ENCODE data around the gene FHOD3.

DNA sequence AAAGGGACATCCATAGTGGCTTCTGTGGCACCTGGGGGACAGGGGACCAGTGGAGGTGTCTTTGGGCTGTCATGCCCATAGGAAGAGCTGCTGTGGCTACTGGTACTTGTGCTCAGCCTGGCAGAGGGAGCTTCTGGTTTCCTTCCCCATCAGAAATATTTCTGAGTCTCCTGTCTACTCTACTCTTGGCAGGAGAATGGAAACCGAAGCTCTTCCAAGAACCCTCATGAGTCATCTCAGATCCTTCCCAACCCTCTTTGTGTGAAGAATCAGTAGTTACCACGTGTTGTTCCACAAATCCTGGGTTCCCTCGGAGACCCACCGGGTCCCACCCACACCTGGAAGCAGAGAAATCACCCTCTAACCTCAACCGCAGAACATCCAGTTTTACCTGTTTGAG lies 234.9 kb downstream of the FHOD3 start:
- TF ChIP-seq MXI1 (IDR thresholded peaks at IDR 0.05; ENCODE audit: borderline replicate concordance, low read depth, low read length) (no peak), POLR2A (IDR thresholded peaks at IDR 0.05; ENCODE audit: low read depth, low read length) (no peak), BHLHE40 (IDR thresholded peaks at IDR 0.05; ENCODE audit: low read depth, low read length) (no peak), CEBPB (IDR thresholded peaks at IDR 0.05; ENCODE audit: low read depth, low read length) (no peak), MAZ (IDR thresholded peaks at IDR 0.05; ENCODE audit: borderline replicate concordance, low read depth, low read length) (no peak), USF2 (IDR thresholded peaks at IDR 0.05; ENCODE audit: low read depth, low read length) (no peak), NFE2L2 (IDR thresholded peaks at IDR 0.05; ENCODE audit: low read depth, low read length) (no peak), RFX5 (IDR thresholded peaks at IDR 0.05; ENCODE audit: low read depth, low read length) (no peak), CHD1 (IDR thresholded peaks at IDR 0.05; ENCODE audit: low read depth, low read length) (no peak)
- TF ChIP-seq, protein P1, sequence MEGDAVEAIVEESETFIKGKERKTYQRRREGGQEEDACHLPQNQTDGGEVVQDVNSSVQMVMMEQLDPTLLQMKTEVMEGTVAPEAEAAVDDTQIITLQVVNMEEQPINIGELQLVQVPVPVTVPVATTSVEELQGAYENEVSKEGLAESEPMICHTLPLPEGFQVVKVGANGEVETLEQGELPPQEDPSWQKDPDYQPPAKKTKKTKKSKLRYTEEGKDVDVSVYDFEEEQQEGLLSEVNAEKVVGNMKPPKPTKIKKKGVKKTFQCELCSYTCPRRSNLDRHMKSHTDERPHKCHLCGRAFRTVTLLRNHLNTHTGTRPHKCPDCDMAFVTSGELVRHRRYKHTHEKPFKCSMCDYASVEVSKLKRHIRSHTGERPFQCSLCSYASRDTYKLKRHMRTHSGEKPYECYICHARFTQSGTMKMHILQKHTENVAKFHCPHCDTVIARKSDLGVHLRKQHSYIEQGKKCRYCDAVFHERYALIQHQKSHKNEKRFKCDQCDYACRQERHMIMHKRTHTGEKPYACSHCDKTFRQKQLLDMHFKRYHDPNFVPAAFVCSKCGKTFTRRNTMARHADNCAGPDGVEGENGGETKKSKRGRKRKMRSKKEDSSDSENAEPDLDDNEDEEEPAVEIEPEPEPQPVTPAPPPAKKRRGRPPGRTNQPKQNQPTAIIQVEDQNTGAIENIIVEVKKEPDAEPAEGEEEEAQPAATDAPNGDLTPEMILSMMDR (conservative IDR thresholded peaks at IDR 0.05; ENCODE audit: low read depth, low read length): no peak

Data from IMR-90 (cell line).